Naive B cell (primary cell): ENCODE measurements around the gene WT1. TPM values are rescaled to one million over a fixed set of nuclear protein-coding genes. Genes with fewer than 3 reads are reported as not detected.

ENCODE experiments used
- ATAC-seq, 2 donors: fragments of 150-1000 bp; cut with Tn5 transposase; 2 replicates each; pipeline ENCODE4 v1.10.0; 2021; ENCODE audit warnings: low read depth in 2 of 2, mild to moderate bottlenecking in 2 of 2, moderate library complexity in 2 of 2
- DNase-seq: peaks from one replicate; pipeline ENCODE4 v3.0.0; 2022
- H3K27ac Mint-ChIP-seq, 6 donors: one replicate each; pipeline ENCODE4 v1.8.0; 2020 to 2022; ENCODE audit warnings: mild to moderate bottlenecking in 6 of 6, mixed read lengths in 6 of 6, moderate library complexity in 5 of 6, inconsistent platforms in 2 of 6
- H3K27me3 Mint-ChIP-seq, 3 donors: one replicate each; pipeline ENCODE4 v1.8.0; 2021 to 2022; ENCODE audit warnings: mixed read lengths in 3 of 3, mild to moderate bottlenecking in 1 of 3
- H3K36me3 Mint-ChIP-seq, 2 donors: one replicate each; pipeline ENCODE4 v1.8.0; 2020 to 2022; ENCODE audit warnings: mixed read lengths in 2 of 2, inconsistent platforms in 1 of 2, mild to moderate bottlenecking in 1 of 2
- H3K4me1 Mint-ChIP-seq, 3 donors: one replicate each; pipeline ENCODE4 v1.8.0; 2020 to 2022; ENCODE audit warnings: mixed read lengths in 3 of 3, inconsistent platforms in 1 of 3, mild to moderate bottlenecking in 1 of 3, moderate library complexity in 1 of 3
- H3K4me3 Mint-ChIP-seq, 8 donors: one replicate each; pipeline ENCODE4 v1.8.0; 2020 to 2022; ENCODE audit warnings: mild to moderate bottlenecking in 8 of 8, mixed read lengths in 8 of 8, moderate library complexity in 8 of 8, inconsistent platforms in 2 of 8
- H3K9me3 Mint-ChIP-seq, 7 donors: one replicate each; pipeline ENCODE4 v1.8.0; 2020 to 2022; ENCODE audit warnings: mixed read lengths in 7 of 7, mild to moderate bottlenecking in 5 of 7, inconsistent platforms in 2 of 7, moderate library complexity in 1 of 7
- polyA plus RNA-seq, 6 donors: library from polyadenylated mRNA; unstranded; fragments of 300-500 nt; fragmentation: Illumina TruSeq; gene quantifications; one replicate each; pipeline ENCODE4 v1.2.3, GENCODE V29; 2021; ENCODE audit warnings: low read depth in 6 of 6

The WT1 gene
- polyA plus RNA-seq, 6 donors from 2014 or later = not detected

DNA sequence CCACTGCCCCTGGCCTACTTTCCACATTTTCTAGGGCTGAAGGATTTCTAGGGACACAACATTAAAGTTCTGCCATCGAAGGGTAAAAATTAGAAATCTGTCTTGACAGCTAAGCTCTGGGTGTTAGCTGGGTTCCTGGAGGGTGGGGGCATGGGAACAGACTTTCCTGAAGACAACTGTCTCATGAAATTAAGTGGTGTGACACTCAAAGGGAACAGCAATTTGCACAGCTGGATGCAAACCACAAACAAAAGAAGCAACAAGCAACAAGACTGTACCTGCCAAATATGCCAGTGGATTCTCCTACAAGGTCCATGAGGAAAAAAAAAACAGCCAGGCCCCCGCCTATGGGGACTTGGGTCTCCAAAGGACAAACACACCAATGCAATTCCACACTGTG, 32.5 kb downstream of the WT1 start:
- no peak for ATAC-seq
- Mint-ChIP-seq H3K27me3 (no peaks in the 10 kb centered on the region), H3K4me1 (no peaks in the 10 kb centered on the region), H3K9me3 (peaks cover 0 to 5% (median 0%) of the 10 kb centered on the region in 7 donors), H3K36me3 (no peaks in the 10 kb centered on the region), H3K27ac (no peak overlapping the region), H3K4me3 (no peak overlapping the region)
- no peak for DNase-seq

DNA sequence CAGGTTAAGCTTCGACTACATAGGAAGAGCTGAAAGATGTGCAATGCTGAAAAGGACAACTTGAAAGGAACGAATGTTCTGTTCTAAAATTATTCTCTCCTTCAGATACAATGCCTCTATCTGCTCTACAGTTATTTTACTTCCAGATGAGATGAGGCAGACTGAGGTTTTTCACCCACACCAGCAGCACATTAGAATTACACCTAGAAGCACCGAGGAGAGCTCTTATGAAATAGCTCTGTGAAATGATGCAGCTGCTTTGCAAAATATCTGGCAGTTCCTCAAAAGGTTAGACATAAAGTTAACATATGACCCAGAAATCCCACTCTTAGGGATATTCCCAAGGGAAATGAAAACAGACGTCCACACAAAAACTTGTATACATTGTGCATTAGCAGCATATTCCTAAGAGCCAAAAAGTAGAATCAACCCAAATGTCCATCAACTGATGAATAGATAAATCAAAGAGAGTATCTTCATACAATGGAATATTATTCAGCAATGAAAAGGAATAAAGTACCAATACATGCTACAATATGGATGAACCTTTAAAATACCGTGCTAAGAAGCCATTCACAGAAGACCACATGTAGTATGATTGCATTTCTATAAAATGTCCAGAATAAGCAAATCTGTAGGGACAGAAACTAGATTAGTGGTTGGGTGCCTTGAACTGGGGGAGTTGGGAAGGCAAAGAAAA, 34.5 kb downstream of the WT1 start:
- DNase-seq (no peak), ATAC-seq (no peak)
- H3K27me3 Mint-ChIP-seq = peaks cover 0 to 11% (median 0%) of the 10 kb centered on the region in 3 donors
- H3K4me3 Mint-ChIP-seq = no peak overlapping the region
- peaks cover 4 to 7% (median 6%) of the 10 kb centered on the region in 3 donors for H3K4me1 Mint-ChIP-seq
- peaks cover 0 to 5% (median 0%) of the 10 kb centered on the region in 7 donors for H3K9me3 Mint-ChIP-seq
- H3K27ac Mint-ChIP-seq = no peak overlapping the region
- H3K36me3 Mint-ChIP-seq = no peaks in the 10 kb centered on the region

GRCh38 chr11:32400196-32400595, 35.1 kb downstream of the WT1 start:
- H3K27ac Mint-ChIP-seq = no peak overlapping the region
- ATAC-seq (no peak), DNase-seq (no peak)
- no peaks in the 10 kb centered on the region for H3K36me3 Mint-ChIP-seq
- peaks cover 4 to 7% (median 6%) of the 10 kb centered on the region in 3 donors for H3K4me1 Mint-ChIP-seq
- H3K4me3 Mint-ChIP-seq = no peak overlapping the region
- peaks cover 0 to 17% (median 0%) of the 10 kb centered on the region in 3 donors for H3K27me3 Mint-ChIP-seq
- H3K9me3 Mint-ChIP-seq = peaks cover 0 to 5% (median 0%) of the 10 kb centered on the region in 7 donors

DNA sequence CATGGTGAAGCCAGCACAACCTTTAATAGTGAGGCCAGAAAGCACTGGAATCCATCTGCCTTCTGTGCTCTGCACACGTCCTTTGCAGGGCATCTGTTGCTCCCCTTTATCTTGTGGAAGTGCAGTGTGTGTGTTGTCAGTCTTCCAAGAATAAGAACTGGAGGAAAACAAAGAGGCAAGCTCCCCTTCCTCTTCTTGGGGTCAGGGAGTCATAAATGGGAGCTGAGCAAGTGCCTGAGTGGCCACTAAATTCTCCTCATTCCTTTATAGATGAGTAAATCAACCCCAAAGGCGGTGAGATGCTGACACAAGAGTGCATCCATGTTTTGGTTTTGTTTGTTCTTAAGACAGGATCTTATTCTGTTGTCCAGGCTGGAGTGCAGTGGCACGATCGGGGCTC, 38.3 kb downstream of the WT1 start:
- no peaks in the 10 kb centered on the region for H3K36me3 Mint-ChIP-seq
- ATAC-seq (no peak), DNase-seq (no peak)
- peaks cover 4 to 7% (median 6%) of the 10 kb centered on the region in 3 donors for H3K4me1 Mint-ChIP-seq
- H3K27me3 Mint-ChIP-seq = peaks cover 0 to 17% (median 0%) of the 10 kb centered on the region in 3 donors
- H3K27ac Mint-ChIP-seq = no peak overlapping the region
- H3K9me3 Mint-ChIP-seq = peaks cover 0 to 5% (median 0%) of the 10 kb centered on the region in 7 donors
- H3K4me3 Mint-ChIP-seq = no peak overlapping the region

DNA sequence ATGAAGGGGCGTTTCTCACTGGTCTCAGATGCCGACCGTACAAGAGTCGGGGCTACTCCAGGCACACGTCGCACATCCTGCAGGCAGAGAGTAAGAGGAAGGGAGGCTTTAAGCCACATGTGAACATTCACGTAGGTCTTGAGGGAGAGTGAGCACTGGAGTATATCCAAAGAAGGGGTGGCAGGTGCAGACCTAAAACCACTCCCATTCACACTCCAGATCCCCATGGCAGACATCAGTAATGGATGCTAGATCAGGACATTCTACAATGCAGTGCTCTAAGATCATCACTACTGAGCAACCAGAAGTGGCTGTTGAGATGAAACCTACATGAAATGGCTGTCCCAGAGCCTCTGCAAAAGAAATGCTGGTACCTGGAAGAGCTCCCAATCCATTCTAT, 39.0 kb downstream of the WT1 start:
- ATAC-seq (no peak), DNase-seq (no peak)
- H3K4me3 Mint-ChIP-seq = peak overlapping the region in 2 of 8 donors; percentile 41 to 53

GRCh38 chr11:32395127-32395526, 40.2 kb downstream of the WT1 start:
- Mint-ChIP-seq H3K4me3 (no peak overlapping the region), H3K4me1 (peaks cover 4 to 7% (median 6%) of the 10 kb centered on the region in 3 donors), H3K36me3 (no peaks in the 10 kb centered on the region), H3K27me3 (peaks cover 0 to 17% (median 0%) of the 10 kb centered on the region in 3 donors), H3K27ac (peak overlapping the region in 1 of 6 donors; percentile 15), H3K9me3 (peaks cover 0 to 2% (median 0%) of the 10 kb centered on the region in 7 donors)
- DNase-seq (no peak), ATAC-seq (no peak)

More for the DNA sequence above, 39.0 kb downstream of the WT1 start:
- H3K9me3 Mint-ChIP-seq = peaks cover 0 to 5% (median 0%) of the 10 kb centered on the region in 7 donors
- peaks cover 4 to 7% (median 6%) of the 10 kb centered on the region in 3 donors for H3K4me1 Mint-ChIP-seq
- H3K36me3 Mint-ChIP-seq = no peaks in the 10 kb centered on the region
- H3K27ac Mint-ChIP-seq = peak overlapping the region in 1 of 6 donors; percentile 77
- peaks cover 0 to 17% (median 0%) of the 10 kb centered on the region in 3 donors for H3K27me3 Mint-ChIP-seq

GRCh38 chr11:32392840-32393239, 42.5 kb downstream of the WT1 start:
- no peak overlapping the region for H3K27ac Mint-ChIP-seq
- no peak for ATAC-seq
- no peak overlapping the region for H3K4me3 Mint-ChIP-seq
- H3K36me3 Mint-ChIP-seq = no peaks in the 10 kb centered on the region
- peaks cover 0 to 2% (median 0%) of the 10 kb centered on the region in 7 donors for H3K9me3 Mint-ChIP-seq
- H3K4me1 Mint-ChIP-seq = peaks cover 4 to 7% (median 6%) of the 10 kb centered on the region in 3 donors
- no peak for DNase-seq
- H3K27me3 Mint-ChIP-seq = peaks cover 0 to 17% (median 3%) of the 10 kb centered on the region in 3 donors

DNA sequence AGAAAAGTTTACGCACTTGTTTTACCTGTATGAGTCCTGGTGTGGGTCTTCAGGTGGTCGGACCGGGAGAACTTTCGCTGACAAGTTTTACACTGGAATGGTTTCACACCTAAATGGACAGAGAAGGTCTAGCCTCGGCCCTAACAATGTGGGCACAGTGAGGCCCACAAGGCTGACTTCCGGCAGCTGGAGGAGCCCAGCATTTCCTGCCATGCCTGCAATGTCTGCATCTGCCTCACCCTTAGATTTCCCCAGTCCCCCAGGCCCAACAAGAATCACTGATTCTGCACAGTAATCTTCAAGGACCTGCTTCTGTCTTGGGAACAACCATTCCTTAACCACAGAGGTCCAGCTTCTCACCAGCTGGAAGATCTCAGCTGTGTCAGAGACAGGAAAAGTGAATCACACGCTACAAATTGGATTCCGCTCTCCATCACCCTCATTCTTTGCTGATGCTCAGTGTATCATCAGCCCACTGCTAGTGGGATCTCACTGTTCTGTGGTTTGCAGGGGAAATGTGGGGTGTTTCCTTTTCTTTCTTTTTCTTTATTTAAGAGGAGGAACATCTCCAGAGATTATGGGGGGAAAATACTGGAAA, 43.3 kb downstream of the WT1 start:
- H3K27me3 Mint-ChIP-seq = peaks cover 0 to 17% (median 4%) of the 10 kb centered on the region in 3 donors
- peaks cover 4 to 7% (median 6%) of the 10 kb centered on the region in 3 donors for H3K4me1 Mint-ChIP-seq
- no peaks in the 10 kb centered on the region for H3K36me3 Mint-ChIP-seq
- H3K9me3 Mint-ChIP-seq = peaks cover 0 to 2% (median 0%) of the 10 kb centered on the region in 7 donors
- H3K4me3 Mint-ChIP-seq = no peak overlapping the region
- no peak for DNase-seq
- no peak overlapping the region for H3K27ac Mint-ChIP-seq
- no peak for ATAC-seq

DNA sequence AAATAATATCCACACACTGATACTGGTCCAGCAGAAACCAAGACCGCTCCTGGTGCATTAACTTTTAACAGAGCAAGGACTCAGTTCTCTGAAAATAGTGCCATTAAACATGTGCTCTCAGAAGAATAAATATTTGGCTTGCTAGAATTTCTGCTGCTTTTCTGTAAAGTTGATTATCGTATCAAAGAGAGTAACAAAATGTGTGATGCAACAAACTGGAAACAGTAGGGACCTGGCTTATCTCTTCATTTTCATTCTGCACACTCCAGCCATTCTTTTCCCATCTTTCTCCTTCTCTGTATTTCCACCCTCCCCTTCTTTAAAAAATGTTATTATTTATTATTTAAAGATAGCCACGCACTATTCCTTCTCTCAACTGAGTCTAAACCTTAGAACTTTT, 43.9 kb downstream of the WT1 start:
- H3K9me3 Mint-ChIP-seq = peaks cover 0 to 2% (median 0%) of the 10 kb centered on the region in 7 donors
- ATAC-seq (no peak), DNase-seq (no peak)
- H3K4me3 Mint-ChIP-seq = no peak overlapping the region
- peaks cover 4 to 6% (median 4%) of the 10 kb centered on the region in 3 donors for H3K4me1 Mint-ChIP-seq
- H3K27ac Mint-ChIP-seq = no peak overlapping the region
- no peaks in the 10 kb centered on the region for H3K36me3 Mint-ChIP-seq
- peaks cover 0 to 12% (median 4%) of the 10 kb centered on the region in 3 donors for H3K27me3 Mint-ChIP-seq

- Mint-ChIP-seq H3K9me3 (no peaks in the 10 kb centered on the region), H3K27ac (no peak overlapping the region), H3K4me3 (no peak overlapping the region), H3K4me1 (no peaks in the 10 kb centered on the region), H3K36me3 (no peaks in the 10 kb centered on the region), H3K27me3 (peaks cover 0 to 10% (median 7%) of the 10 kb centered on the region in 3 donors)
- DNase-seq (no peak), ATAC-seq (no peak)
Observed at GRCh38 chr11:32390712-32391111, 44.6 kb downstream of the WT1 start.

GRCh38 chr11:32388871-32389770, 46.2 kb downstream of the WT1 start:
- peaks cover 0 to 7% (median 6%) of the 10 kb centered on the region in 3 donors for H3K27me3 Mint-ChIP-seq
- ATAC-seq = no peak

DNA sequence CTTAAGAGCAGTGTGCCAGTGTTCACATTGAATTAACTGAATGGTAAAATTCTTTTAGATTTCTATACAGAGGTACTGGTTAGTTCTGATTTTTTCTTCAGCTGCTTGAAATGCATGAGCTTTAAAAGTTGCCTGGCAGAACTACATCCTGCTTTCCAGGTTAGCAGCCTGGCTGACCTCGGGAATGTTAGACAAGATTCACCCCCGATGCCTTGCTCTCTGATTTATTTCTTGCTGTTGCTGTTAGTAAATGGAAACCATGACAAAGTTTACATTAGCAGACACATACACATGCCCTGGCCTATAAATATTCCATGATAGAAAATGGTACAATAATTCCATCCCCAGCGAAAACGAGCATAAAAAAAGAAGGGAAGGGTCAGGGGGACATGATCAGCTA, 47.0 kb downstream of the WT1 start:
- Mint-ChIP-seq H3K9me3 (no peaks in the 10 kb centered on the region), H3K27me3 (peaks cover 0 to 10% (median 7%) of the 10 kb centered on the region in 3 donors), H3K36me3 (no peaks in the 10 kb centered on the region), H3K4me1 (no peaks in the 10 kb centered on the region), H3K4me3 (no peak overlapping the region), H3K27ac (no peak overlapping the region)
- DNase-seq = no peak
- ATAC-seq = no peak

More at GRCh38 chr11:32388871-32389770, 46.2 kb downstream of the WT1 start:
- Mint-ChIP-seq H3K36me3 (no peaks in the 10 kb centered on the region), H3K27ac (no peak overlapping the region), H3K9me3 (no peaks in the 10 kb centered on the region), H3K4me1 (no peaks in the 10 kb centered on the region), H3K4me3 (no peak overlapping the region)
- no peak for DNase-seq

DNA sequence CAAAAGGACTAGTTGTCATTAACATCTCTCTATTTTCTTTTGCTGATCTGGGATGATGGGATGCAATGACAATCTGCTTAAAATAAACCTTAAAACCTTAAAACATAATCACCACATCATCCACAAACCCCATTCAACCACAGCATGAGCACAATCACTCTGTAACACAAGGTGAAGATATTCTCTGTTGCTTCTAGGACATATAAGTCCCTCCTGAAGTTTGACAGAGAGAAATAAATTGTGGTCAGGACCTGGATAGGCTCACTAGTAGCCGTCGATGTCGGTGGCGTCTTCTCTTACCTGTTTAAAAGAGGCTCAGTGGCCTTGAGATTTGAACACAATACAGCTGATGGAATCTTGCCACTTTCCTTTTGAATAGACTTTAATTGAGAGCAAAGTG, 47.9 kb downstream of the WT1 start:
- Mint-ChIP-seq H3K27ac (no peak overlapping the region), H3K9me3 (no peaks in the 10 kb centered on the region), H3K4me3 (no peak overlapping the region), H3K4me1 (no peaks in the 10 kb centered on the region), H3K36me3 (no peaks in the 10 kb centered on the region), H3K27me3 (peaks cover 0 to 13% (median 7%) of the 10 kb centered on the region in 3 donors)
- no peak for DNase-seq
- no peak for ATAC-seq
